HG03175 (cell line): ENCODE results near the gene ITK.
"Not testable (repeated sequence)": the region's sequence is repeated elsewhere in the genome, so short reads cannot be mapped to it uniquely, and the experiment has no call there.

ENCODE experiments used
- ATAC-seq: cut with Tn5 transposase; IDR thresholded peaks from one replicate; pipeline ENCODE4 v1.9.1; 2021; ENCODE audit warnings: mild to moderate bottlenecking, moderate library complexity; ENCODE audit not compliant: unreplicated experiment

ITK gene

GRCh38 chr5:157167214-157167621, 13.4 kb upstream of the ITK start:
- no peak for ATAC-seq

- no peak for ATAC-seq
Measured at GRCh38 chr5:157168286-157168685, 12.4 kb upstream of the ITK start.

- peak; percentile 99 for ATAC-seq
Measured at GRCh38 chr5:157172403-157172802, 8.2 kb upstream of the ITK start.

GRCh38 chr5:157175071-157175612, 5.5 kb upstream of the ITK start:
- no peak for ATAC-seq

DNA sequence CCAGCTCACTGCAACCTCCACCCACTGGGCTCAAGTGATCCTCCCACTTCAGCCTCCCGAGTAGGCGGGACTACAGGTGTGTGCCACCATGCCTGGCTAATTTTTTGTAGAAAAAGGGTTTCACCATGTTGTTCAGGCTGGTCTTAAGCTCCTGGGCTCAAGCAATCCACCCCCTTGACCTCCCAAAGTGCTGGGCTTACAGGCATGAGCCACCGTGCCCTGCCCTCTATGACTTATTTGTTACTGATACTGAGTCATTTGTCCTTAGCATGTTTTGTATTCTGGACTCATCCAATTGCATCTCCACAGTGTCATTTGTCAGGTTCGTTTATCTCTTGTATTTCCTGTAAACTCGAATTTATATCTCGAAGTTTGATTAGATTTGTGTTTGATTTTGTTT, 2.7 kb upstream of the ITK start:
- ATAC-seq, result no peak

DNA sequence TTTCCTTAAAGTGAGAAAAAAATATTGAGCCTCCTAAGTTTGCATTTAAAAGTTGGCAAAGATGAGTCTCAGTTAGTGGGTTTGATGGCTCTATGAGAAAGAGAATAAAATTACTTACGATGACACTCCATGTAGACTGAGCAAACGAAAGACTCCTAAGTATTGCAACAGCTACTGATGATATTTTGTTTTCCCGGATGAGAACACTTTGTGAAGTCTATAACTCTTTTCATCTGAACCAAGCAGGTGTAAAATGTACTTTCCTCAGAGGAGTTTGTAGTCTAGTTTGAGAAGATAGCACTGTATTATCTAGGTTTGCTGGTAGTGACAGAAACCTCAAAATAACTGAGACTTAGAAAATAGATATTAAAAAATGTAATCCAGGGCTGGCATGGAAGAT, 1.7 kb upstream of the ITK start:
- no peak for ATAC-seq

GRCh38 chr5:157182143-157182757, 1.6 kb downstream of the ITK start:
- no peak for ATAC-seq

DNA sequence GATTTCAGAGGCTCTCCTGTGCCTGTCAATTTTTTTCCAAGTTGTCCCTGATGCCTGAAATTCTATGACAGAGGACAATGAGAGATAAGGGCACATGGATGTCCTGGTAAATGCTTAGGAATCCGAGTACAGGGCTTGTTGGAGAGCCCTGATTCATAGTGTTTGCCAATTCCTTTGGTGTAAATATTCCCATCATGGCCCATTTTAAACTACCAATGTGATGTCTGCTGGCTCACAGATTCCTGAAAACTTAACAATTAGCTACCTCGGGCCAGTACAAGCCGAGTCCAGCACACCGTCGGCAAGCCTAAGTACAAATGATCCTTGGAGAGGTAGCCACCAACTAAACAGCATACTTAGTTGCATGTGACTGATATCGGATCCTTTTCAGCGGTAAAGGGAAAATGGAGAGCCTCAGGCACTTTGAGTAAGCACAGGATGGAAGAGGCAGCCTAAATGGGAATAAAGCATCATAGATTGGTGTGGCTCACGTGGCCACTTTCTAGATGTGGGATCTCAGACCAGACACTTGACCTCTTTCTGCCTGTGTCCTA, 3.6 kb downstream of the ITK start:
- ATAC-seq, result no peak

DNA sequence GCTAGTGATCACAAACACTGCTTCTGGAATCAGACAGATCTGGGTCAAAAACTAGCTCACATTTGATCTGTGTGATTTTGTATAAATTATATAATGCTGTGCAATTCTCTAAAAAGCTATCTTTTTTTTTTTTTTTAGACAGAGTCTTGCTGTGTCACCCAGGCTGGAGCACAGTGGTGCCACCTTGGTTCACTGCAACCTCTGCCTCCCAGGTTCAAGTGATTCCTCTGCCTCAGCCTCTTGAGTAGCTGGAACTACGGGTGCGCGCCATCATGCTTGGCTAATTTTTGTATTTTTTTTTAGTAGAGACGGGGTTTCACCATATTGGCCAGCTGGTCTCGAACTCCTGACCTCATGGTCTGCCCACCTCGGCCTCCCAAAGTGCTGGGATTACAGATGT, 4.5 kb downstream of the ITK start:
- ATAC-seq, result not testable (repeated sequence)

- ATAC-seq, result no peak
Measured at GRCh38 chr5:157186309-157187045, 5.8 kb downstream of the ITK start.

DNA sequence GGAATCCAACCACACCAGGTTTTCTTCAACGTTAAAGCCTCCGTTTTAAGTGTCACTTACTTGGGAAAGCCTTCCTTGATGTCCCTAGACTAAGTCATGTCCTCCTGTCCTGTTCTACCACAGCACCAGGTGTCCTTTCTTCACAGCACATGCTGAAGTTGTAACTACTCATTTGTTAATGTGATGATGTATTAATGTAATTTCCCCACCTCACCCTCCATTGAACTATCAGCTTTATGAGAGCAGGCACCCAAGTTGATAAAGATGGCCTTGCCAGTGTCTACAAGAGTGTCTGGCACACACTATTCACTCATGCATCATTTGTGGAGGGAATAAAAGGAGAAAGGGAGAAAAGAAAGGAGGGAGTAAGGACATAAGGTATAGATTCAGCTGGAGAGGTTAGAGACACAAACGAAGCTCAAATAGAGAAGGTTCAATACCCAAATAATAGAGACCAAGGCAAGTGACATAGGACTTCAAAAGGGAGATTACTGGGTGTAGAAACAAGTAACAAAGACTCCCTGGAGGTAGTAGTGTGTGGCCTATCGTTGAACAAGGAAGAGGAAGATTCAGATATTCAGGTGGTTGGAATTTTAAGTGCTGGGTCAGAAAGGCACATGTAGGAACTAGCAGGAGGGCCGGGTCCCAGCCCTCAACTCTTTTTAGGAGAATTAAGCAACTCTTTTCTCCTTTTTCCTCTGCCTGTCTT, 6.6 kb downstream of the ITK start:
- ATAC-seq, result no peak

DNA sequence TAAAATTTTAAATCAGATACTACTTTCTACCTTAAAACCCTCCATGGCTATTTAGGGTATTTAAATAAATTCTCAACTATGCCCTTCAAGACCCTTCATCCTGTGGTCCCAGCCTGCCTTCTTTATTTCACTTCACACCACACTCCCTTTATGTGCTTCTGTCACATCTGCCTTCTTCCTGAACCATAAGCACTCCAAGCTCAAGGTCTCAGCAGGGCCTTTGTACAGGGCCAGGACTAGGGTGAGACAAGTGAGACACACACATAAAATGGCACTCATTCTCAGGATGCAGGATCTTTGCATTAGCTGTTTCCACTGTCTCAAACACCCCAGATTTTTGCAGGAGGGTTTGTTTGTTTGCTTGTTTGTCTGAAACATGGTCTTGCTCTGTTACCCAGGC, 7.6 kb downstream of the ITK start:
- ATAC-seq, result no peak

DNA sequence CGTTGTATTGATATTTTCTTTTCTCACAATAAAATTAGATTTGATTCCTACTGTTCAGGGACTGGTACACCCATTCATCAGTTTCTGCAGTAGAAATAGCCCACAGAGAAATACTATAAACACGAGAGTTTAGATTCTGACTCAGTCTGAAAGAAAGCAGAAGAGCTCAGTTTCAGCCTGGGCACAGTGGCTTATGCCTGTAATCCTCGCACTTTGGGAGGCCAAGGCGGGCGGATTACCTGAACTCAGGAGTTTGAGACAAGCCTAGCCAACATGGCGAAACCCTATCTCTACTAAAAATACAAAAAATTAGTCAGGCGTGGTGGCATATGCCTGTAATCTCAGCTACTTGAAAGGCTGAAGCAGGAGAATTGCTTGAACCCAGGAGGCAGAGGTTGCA, 8.6 kb downstream of the ITK start:
- ATAC-seq, result peak; percentile 42

DNA sequence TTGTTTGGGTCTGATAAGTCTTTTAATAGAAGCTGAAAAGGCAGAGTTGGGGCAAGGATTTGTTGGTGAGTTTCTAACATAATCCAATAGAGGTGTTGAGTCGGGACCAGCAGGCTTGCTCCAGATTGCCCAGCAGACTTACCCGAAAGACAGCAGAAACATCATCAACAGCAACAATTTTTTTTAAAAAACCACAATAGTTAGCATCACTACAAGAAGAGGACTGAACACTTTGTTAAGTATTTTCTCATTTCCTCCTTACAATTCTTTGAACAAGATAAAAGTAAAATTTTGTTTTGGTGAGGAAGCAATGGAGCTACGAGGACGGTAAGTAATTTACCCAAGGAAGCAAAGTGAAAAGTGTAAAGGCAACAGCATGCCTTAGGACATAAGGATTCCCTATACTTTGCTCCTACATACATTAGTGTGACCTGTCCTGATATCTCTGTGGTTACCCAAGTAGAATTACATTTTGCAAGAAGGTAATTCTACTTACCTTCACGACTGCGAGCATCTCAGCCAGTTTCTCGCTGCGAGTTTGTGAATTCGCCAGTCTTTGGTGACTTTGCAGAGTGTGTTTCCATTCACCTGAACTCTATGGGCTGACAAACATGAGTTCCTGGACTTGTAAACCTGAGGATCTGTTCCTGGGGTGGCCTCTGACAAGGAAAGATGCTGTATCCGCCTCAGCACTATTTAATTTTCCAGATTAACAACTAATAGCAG, 13.2 kb downstream of the ITK start:
- ATAC-seq, result no peak

- no peak for ATAC-seq
Measured at GRCh38 chr5:157196045-157196444, 15.4 kb downstream of the ITK start.

GRCh38 chr5:157197086-157197485, 16.4 kb downstream of the ITK start:
- no peak for ATAC-seq

- ATAC-seq, result no peak
Measured at GRCh38 chr5:157198277-157198986, 17.8 kb downstream of the ITK start.

DNA sequence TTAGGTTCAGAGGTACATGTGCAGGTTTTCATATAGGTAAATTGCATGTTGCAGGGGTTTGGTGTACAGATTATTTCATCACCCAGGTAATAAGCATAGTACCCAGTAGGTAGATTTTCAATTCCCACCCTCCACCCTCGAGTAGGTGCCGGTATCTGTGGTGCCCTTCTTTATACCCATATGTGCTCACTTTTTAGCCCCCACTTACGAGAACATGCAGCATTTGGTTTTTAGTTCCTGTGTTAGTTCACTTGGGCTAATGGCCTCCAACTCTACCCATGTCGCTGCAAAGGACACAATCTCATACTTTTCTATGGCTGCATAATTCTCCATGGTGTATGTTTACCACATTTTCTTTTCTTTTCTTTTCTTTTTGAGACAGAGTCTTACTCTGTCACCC, 21.2 kb downstream of the ITK start:
- no peak for ATAC-seq

- no peak for ATAC-seq
Measured at GRCh38 chr5:157203417-157203816, 22.8 kb downstream of the ITK start.

DNA sequence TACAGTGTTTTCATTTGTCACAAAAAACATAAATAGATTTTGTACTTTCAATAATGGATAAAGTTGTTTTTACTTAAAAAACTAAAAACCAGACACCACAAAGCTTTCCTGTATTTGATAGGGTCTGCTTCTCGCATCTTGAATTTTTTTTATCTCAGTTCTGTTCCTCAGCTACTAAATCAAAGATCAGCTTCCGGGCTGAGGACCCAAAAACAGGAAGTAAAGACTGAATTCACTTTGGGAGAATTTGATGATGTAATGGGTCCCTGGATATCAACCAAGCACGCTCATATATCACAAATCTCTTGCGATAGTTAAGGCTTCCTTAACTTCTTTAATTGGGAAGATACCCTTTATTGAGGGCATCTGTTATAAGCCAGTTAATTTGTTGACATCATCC, 24.1 kb downstream of the ITK start:
- ATAC-seq, result no peak
